Activated CD4-positive, alpha-beta T cell treated with anti-CD3 and anti-CD28 coated beads, Interleukin-2, amount 50 U/mL, for 48 hours (primary cell): Measurements from ENCODE around the gene ARHGAP32.
A peak's percentile ranks its signal among the peaks of the same experiment; 100 is the strongest.
"Not testable (repeated sequence)": the region's sequence is repeated elsewhere in the genome, so short reads cannot be mapped to it uniquely, and the experiment has no call there.

Experiments
- DNase-seq, 2 experiments: peaks; one replicate each; pipeline ENCODE4 v3.0.0-alpha.2; 2020

ARHGAP32 gene

GRCh38 chr11:129013737-129014475, 178.2 kb downstream of the ARHGAP32 start:
- DNase-seq: no peak

- DNase-seq: no peak
Observed at GRCh38 chr11:129012880-129013279, 179.2 kb downstream of the ARHGAP32 start.

GRCh38 chr11:129006161-129006560, 186.0 kb downstream of the ARHGAP32 start:
- no peak for DNase-seq

- not testable (repeated sequence) for DNase-seq
Observed at GRCh38 chr11:128999165-128999564, 193.0 kb downstream of the ARHGAP32 start.

- DNase-seq: no peak
Observed at GRCh38 chr11:128988242-128988970, 203.7 kb downstream of the ARHGAP32 start.

- DNase-seq: no peak
Observed at GRCh38 chr11:128985880-128986279, 206.2 kb downstream of the ARHGAP32 start.

GRCh38 chr11:128983023-128983422, 209.1 kb downstream of the ARHGAP32 start:
- DNase-seq: no peak

GRCh38 chr11:128981254-128981653, 210.9 kb downstream of the ARHGAP32 start:
- DNase-seq: no peak

- DNase-seq: no peak
Observed at GRCh38 chr11:128970598-128971190, 221.4 kb downstream of the ARHGAP32 start.

GRCh38 chr11:128968916-128969315, 223.2 kb downstream of the ARHGAP32 start:
- no peak for DNase-seq

GRCh38 chr11:128967578-128967977, 224.5 kb downstream of the ARHGAP32 start:
- DNase-seq: no peak

- no peak for DNase-seq
Observed at GRCh38 chr11:128965485-128965884, 226.6 kb downstream of the ARHGAP32 start.

GRCh38 chr11:128964463-128964930, 227.6 kb downstream of the ARHGAP32 start:
- DNase-seq: no peak

- DNase-seq: no peak
Observed at GRCh38 chr11:128963744-128964325, 228.3 kb downstream of the ARHGAP32 start.

- DNase-seq: no peak
Observed at GRCh38 chr11:128962896-128963295, 229.2 kb downstream of the ARHGAP32 start.

- DNase-seq: no peak
Observed at GRCh38 chr11:128961645-128962044, 230.5 kb downstream of the ARHGAP32 start.

GRCh38 chr11:128957202-128957482, 235.0 kb downstream of the ARHGAP32 start:
- DNase-seq: no peak

GRCh38 chr11:128956401-128957201, 235.5 kb downstream of the ARHGAP32 start:
- peak in 1 of 2 experiments; percentile 15 for DNase-seq

GRCh38 chr11:128955636-128956035, 236.5 kb downstream of the ARHGAP32 start:
- no peak for DNase-seq

- no peak for DNase-seq
Observed at GRCh38 chr11:128953151-128953550, 239.0 kb downstream of the ARHGAP32 start.

GRCh38 chr11:128949791-128950454, 242.2 kb downstream of the ARHGAP32 start:
- no peak for DNase-seq

GRCh38 chr11:128948583-128948982, 243.5 kb downstream of the ARHGAP32 start:
- no peak for DNase-seq
